Myocyte (in vitro differentiated cells): ENCODE measurements around the gene NLRP10. TPM values are rescaled to one million over a fixed set of nuclear protein-coding genes. Genes with fewer than 3 reads are reported as not detected.

ENCODE experiments used
- total RNA-seq: library from RNA; depleted of rRNA; stranded (reverse); fragments of >200 nt; gene quantifications from 2 replicates; pipeline ENCODE4 v1.2.3, GENCODE V29; 2014

The NLRP10 gene
- total RNA-seq, 1 donor from 2014 or later: 1.3 TPM

Other genes starting within 250 kb of the NLRP10 start
- gene OR5P2, start 168.5 kb downstream of the NLRP10 start, total RNA-seq: not detected in 2 replicates
- gene OR5P3, start 134.6 kb downstream of the NLRP10 start, total RNA-seq: not detected in 2 replicates
- 0.16 TPM in 1 of 2 replicates, not detected in the other for gene OR10A6, start 34.2 kb downstream of the NLRP10 start, total RNA-seq
- gene OR10A3, start 23.7 kb downstream of the NLRP10 start, total RNA-seq: 0.45 TPM in 1 of 2 replicates, not detected in the other
- 234 and 349 TPM in 2 replicates for gene EIF3F, start 21.9 kb upstream of the NLRP10 start, total RNA-seq
- 15.5 and 29.3 TPM in 2 replicates for gene TUB, start 115.8 kb upstream of the NLRP10 start, total RNA-seq
- not detected in 2 replicates for gene RIC3, start 203.6 kb upstream of the NLRP10 start, total RNA-seq